GM20000 (cell line): ENCODE measurements around the gene CLSTN2.

Experiments used
- DNase-seq: peaks from one replicate; pipeline ENCODE4 v3.0.0; 2012; ENCODE audit warnings: low spot score
- CTCF ChIP-seq: IDR thresholded peaks from 2 replicates; pipeline ENCODE4 v1.5.1; 2012; ENCODE audit warnings: mild to moderate bottlenecking, control low read depth; ENCODE audit errors: extremely low read depth, missing control alignments

Gene CLSTN2

GRCh38 chr3:140375002-140375401 lies 440.0 kb downstream of the CLSTN2 start:
- no peak for DNase-seq
- TF ChIP-seq CTCF = no peak

- TF ChIP-seq CTCF = no peak
Observed at GRCh38 chr3:140376136-140376889, 441.3 kb downstream of the CLSTN2 start.

GRCh38 chr3:140377644-140378043 lies 442.7 kb downstream of the CLSTN2 start:
- no peak for DNase-seq
- TF ChIP-seq CTCF = no peak

More at GRCh38 chr3:140376136-140376889, 441.3 kb downstream of the CLSTN2 start:
- no peak for DNase-seq

GRCh38 chr3:140378571-140379340 lies 443.8 kb downstream of the CLSTN2 start:
- no peak for TF ChIP-seq CTCF
- DNase-seq = no peak

- TF ChIP-seq CTCF = no peak
Observed at GRCh38 chr3:140384028-140384771, 449.2 kb downstream of the CLSTN2 start.

GRCh38 chr3:140384876-140385275 lies 449.9 kb downstream of the CLSTN2 start:
- DNase-seq = no peak
- no peak for TF ChIP-seq CTCF

More at GRCh38 chr3:140384028-140384771, 449.2 kb downstream of the CLSTN2 start:
- DNase-seq = no peak
